ENCODE results near the gene DLEC1. TPM values are rescaled to one million over a fixed set of nuclear protein-coding genes. Genes with fewer than 3 reads are reported as not detected.
A peak's percentile ranks its signal among the peaks of the same experiment; 100 is the strongest.

Gene DLEC1
- total and polyA plus RNA-seq, 7 experiments from 2014 or later = 0.41 to 9.4 (median 5.6) TPM

- DNase-seq = no peak
- intact Hi-C loops (cut with micrococcal nuclease) = no loop called here
- H3K36me3 Mint-ChIP-seq = peaks cover 0 to 21% (median 0%) of the 10 kb centered on the region in 5 donors
- no peaks in the 10 kb centered on the region for H3K9me3 Mint-ChIP-seq
- Histone ChIP-seq H3K27ac (ENCODE audit: low read depth, low read length) (no peak overlapping the region), H3K27me3 (ENCODE audit: control insufficient read depth in 2 of 2, insufficient read depth in 2 of 2, low read length in 2 of 2) (no peaks in the 10 kb centered on the region), H3K4me1 (ENCODE audit: control insufficient read depth in 2 of 2, insufficient read depth in 2 of 2, low read length in 2 of 2) (peaks cover 24 to 36% of the 10 kb centered on the region in 2 donors), H3K4me3 (ENCODE audit: low read length) (no peak overlapping the region), H3K36me3 (ENCODE audit: control insufficient read depth in 2 of 3, insufficient read depth in 3 of 3, low read length in 3 of 3) (no peaks in the 10 kb centered on the region), H3K9me3 (ENCODE audit: control insufficient read depth in 2 of 3, low read length in 3 of 3) (no peaks in the 10 kb centered on the region)
- H3K4me3 Mint-ChIP-seq = peak overlapping the region in 2 of 10 donors; percentile 32 to 45
- ChIA-PET POLR2A (interaction anchor here (0.6 to 1.3 kb wide), 3 partner anchors 17 to 35 kb away, joined by 3 to 7 read pairs (median 4); partner anchors contain the start of gene ACAA1), CTCF (interaction anchor here (0.6 to 1.1 kb wide), 2 partner anchors 18 to 53 kb away, joined by 3 to 4 read pairs; no protein-coding TSS in a partner anchor)
- H3K27ac Mint-ChIP-seq = peak overlapping the region in 2 of 9 donors; percentile 21 to 68
- H3K4me1 Mint-ChIP-seq = peaks cover 65 to 92% (median 76%) of the 10 kb centered on the region in 7 donors
- no peaks in the 10 kb centered on the region for H3K27me3 Mint-ChIP-seq
- no peak for ATAC-seq
These were observed 132.6 kb downstream of the DLEC1 start for GRCh38 chr3:38171622-38172021.

Other genes starting within 250 kb of the DLEC1 start
- 1 to 10 TPM; 1.5 to 5.6 (median 1.7) TPM for gene CTDSPL, start 177.3 kb upstream of the DLEC1 start, total RNA-seq
- under 1 TPM; 0.15 to 0.58 TPM for gene CTDSPL, start 177.3 kb upstream of the DLEC1 start, polyA plus RNA-seq
- 10 to 100 TPM; 22.4 to 43.3 (median 29.5) TPM for gene VILL, start 48.4 kb upstream of the DLEC1 start, total RNA-seq
- 10 to 100 TPM; 15.7 to 28.9 TPM for gene VILL, start 48.4 kb upstream of the DLEC1 start, polyA plus RNA-seq
- gene PLCD1, start 9.6 kb upstream of the DLEC1 start, total RNA-seq = 10 to 100 TPM; 18.4 to 44.0 (median 41.3) TPM
- 10 to 100 TPM; 13.1 to 26.3 TPM for gene PLCD1, start 9.6 kb upstream of the DLEC1 start, polyA plus RNA-seq
- gene ACAA1, start 97.9 kb downstream of the DLEC1 start, total RNA-seq = 100 to 1,000 TPM in 1 of 5 experiments, 10 to 100 TPM in 4; 88.1 to 129 (median 91.0) TPM
- 10 to 100 TPM; 64.4 to 65.9 TPM for gene ACAA1, start 97.9 kb downstream of the DLEC1 start, polyA plus RNA-seq
- gene MYD88, start 99.5 kb downstream of the DLEC1 start, total RNA-seq = 100 to 1,000 TPM in 1 of 5 experiments, 10 to 100 TPM in 4; 35.2 to 108 (median 41.6) TPM
- 10 to 100 TPM; 52.8 to 75.4 TPM for gene MYD88, start 99.5 kb downstream of the DLEC1 start, polyA plus RNA-seq
- 10 to 100 TPM; 35.0 to 59.7 (median 38.8) TPM for gene OXSR1, start 126.3 kb downstream of the DLEC1 start, total RNA-seq
- gene OXSR1, start 126.3 kb downstream of the DLEC1 start, polyA plus RNA-seq = 10 to 100 TPM; 12.3 to 14.4 TPM
- gene SLC22A13, start 226.6 kb downstream of the DLEC1 start, total RNA-seq = 1 to 10 TPM in 1 of 5 experiments, under 1 TPM in 4; 0.53 to 1.9 (median 0.62) TPM
- gene SLC22A13, start 226.6 kb downstream of the DLEC1 start, polyA plus RNA-seq = not detected
- gene SLC22A14, start 243.1 kb downstream of the DLEC1 start, total RNA-seq = under 1 TPM in 1 of 5 experiments, not detected in 4; 0.15 TPM
- gene SLC22A14, start 243.1 kb downstream of the DLEC1 start, polyA plus RNA-seq = not detected

Measured in naive thymus-derived CD4-positive, alpha-beta T cell (primary cell).